Measurements from ENCODE around the gene DHX15.
A peak's percentile ranks its signal among the peaks of the same experiment; 100 is the strongest.

DNA sequence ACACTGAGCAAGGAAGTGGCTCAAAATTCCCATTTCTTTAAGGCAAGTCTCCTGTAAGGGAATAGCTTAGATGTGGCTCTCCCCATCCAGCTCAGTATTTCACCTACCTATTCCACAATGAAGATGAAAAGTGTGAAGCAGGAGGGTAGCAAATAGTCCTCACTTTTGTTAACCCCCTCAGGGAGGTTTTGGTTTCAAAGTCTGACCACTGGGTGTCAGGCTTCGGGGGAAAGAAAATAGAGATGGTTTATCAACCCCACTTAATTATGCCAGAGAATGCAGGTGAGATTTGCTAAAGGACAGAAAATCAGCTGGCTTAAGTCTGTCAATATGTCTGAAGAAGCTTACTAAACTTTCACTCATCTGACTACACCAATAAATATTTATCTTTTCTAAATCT, 69.5 kb downstream of the DHX15 start:
- no peak for TF ChIP-seq POLR2A (IDR thresholded peaks at IDR 0.05)
- TF ChIP-seq, protein P1, sequence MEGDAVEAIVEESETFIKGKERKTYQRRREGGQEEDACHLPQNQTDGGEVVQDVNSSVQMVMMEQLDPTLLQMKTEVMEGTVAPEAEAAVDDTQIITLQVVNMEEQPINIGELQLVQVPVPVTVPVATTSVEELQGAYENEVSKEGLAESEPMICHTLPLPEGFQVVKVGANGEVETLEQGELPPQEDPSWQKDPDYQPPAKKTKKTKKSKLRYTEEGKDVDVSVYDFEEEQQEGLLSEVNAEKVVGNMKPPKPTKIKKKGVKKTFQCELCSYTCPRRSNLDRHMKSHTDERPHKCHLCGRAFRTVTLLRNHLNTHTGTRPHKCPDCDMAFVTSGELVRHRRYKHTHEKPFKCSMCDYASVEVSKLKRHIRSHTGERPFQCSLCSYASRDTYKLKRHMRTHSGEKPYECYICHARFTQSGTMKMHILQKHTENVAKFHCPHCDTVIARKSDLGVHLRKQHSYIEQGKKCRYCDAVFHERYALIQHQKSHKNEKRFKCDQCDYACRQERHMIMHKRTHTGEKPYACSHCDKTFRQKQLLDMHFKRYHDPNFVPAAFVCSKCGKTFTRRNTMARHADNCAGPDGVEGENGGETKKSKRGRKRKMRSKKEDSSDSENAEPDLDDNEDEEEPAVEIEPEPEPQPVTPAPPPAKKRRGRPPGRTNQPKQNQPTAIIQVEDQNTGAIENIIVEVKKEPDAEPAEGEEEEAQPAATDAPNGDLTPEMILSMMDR (IDR thresholded peaks at IDR 0.05), result peak in 4 of 12 donors; percentile 8 to 24 (median 12)
